GM12878 (cell line): ENCODE data around the gene ZBED1. TPM values are rescaled to one million over a fixed set of nuclear protein-coding genes. Genes with fewer than 3 reads are reported as not detected.
A peak's percentile ranks its signal among the peaks of the same experiment; 100 is the strongest.

Experiments used
- ATAC-seq: fragments of 200-7000 bp; cut with Tn5 transposase; 3 replicates; pipeline ENCODE4 v1.9.1; 2020; ENCODE audit warnings: mild to moderate bottlenecking, moderate library complexity
- Bru-seq: library from RNA; stranded (reverse); fragments of 400-500 nt; gene quantifications from one replicate; lab custom pipeline; 2021; lab: Mats Ljungman, UMichigan
- BruChase-seq, 2 experiments: library from RNA; stranded (reverse); fragments of 400-500 nt; gene quantifications; one replicate each; lab custom pipeline; 2021; lab: Mats Ljungman, UMichigan
- BruUV-seq: library from RNA; stranded (reverse); fragments of 400-500 nt; replicated peaks from 2 replicates; lab custom pipeline; 2021; lab: Mats Ljungman, UMichigan
- CTCF ChIA-PET: fragments of 300-600 bp; sonication (Branson Sonifier 250); formaldehyde crosslinking; extraction: SDS; loops from one replicate; lab custom pipeline; 2021; ENCODE audit warnings: inconsistent platforms; lab: Yijun Ruan, JAX
- POLR2A ChIA-PET: fragments of 350-600 bp; formaldehyde crosslinking; extraction: SDS; loops from one replicate; lab custom pipeline; 2021; ENCODE audit warnings: inconsistent platforms; lab: Charles Lee
- RAD21 ChIA-PET: fragments of 300-600 bp; sonication (Branson Sonifier 250); formaldehyde crosslinking; loops from one replicate; lab custom pipeline; 2023; ENCODE audit warnings: antibody characterized with exemption; ENCODE audit not compliant: unreplicated experiment; lab: Charles Lee
- SMC1A ChIA-PET: fragments of 300-600 bp; sonication (Branson Sonifier 250); formaldehyde crosslinking; loops from one replicate; lab custom pipeline; 2023; ENCODE audit not compliant: unreplicated experiment, uncharacterized antibody; lab: Charles Lee
- DNase-seq: peaks from one replicate; pipeline ENCODE4 v3.0.0-alpha.2; 2011; ENCODE audit warnings: low read depth, low spot score
- FAIRE-seq: peaks from 3 replicates; lab custom pipeline; 2011; peaks lifted over from hg19 to GRCh38; lab: Jason Lieb, UNC
- H2AFZ ChIP-seq: 2 replicates; pipeline ENCODE4 v1.6.0; 2011; ENCODE audit warnings: low read depth, low read length, control low read depth; ENCODE audit not compliant: control insufficient read depth
- H3K27ac ChIP-seq: 2 replicates; pipeline ENCODE4 v1.5.1; 2011; ENCODE audit warnings: control low read depth; ENCODE audit not compliant: control insufficient read depth, insufficient read depth
- H3K27me3 ChIP-seq, 2 experiments: replicated peaks in 1 of 2; 2 replicates each; pipeline versions ENCODE4 v1.6.0 to v1.6.1; 2011; ENCODE audit warnings: low read length in 1 of 2; ENCODE audit not compliant: control insufficient read depth in 2 of 2, insufficient read depth in 2 of 2
- H3K36me3 ChIP-seq, 2 experiments: 2 replicates each; pipeline ENCODE4 v1.5.1; 2011; ENCODE audit warnings: low read length in 1 of 2; ENCODE audit not compliant: control insufficient read depth in 2 of 2, insufficient read depth in 2 of 2
- H3K4me1 ChIP-seq: 2 replicates; pipeline ENCODE4 v1.6.1; 2011; ENCODE audit warnings: mild to moderate bottlenecking, low read length, moderate library complexity, mixed read lengths; ENCODE audit not compliant: control insufficient read depth, insufficient read depth
- H3K4me2 ChIP-seq: 2 replicates; pipeline ENCODE4 v1.6.0; 2011; ENCODE audit warnings: control low read depth; ENCODE audit not compliant: control insufficient read depth, insufficient read depth
- H3K4me3 ChIP-seq: fragments of 200-600 bp; sonication (generic); 2 replicates; pipeline ENCODE4 v1.5.1; 2016
- H3K79me2 ChIP-seq: 2 replicates; pipeline ENCODE4 v1.6.0; 2011; ENCODE audit warnings: low read length; ENCODE audit not compliant: control insufficient read depth, insufficient read depth
- H3K9ac ChIP-seq: 2 replicates; pipeline ENCODE4 v1.8.0; 2011; ENCODE audit warnings: low read length, control low read depth, mixed read lengths; ENCODE audit not compliant: control insufficient read depth, insufficient read depth
- H3K9me3 ChIP-seq: replicated peaks from 3 replicates; pipeline ENCODE4 v1.5.1; 2011; ENCODE audit warnings: mild to moderate bottlenecking, low read length; ENCODE audit not compliant: control insufficient read depth, insufficient read depth
- H4K20me1 ChIP-seq: 2 replicates; pipeline ENCODE4 v1.6.0; 2011; ENCODE audit not compliant: control insufficient read depth, insufficient read depth
- BACH1 ChIP-seq: fragments of 450-650 bp; IDR thresholded peaks from 2 replicates; pipeline ENCODE4 v1.6.1; 2017; ENCODE audit warnings: mild to moderate bottlenecking, borderline replicate concordance
- BHLHE40 ChIP-seq, 2 experiments: fragments of 450-650 bp in 1 of 2; IDR thresholded peaks; 2 replicates each; pipeline ENCODE4 v1.6.1; 2011 to 2017; ENCODE audit warnings: low read depth in 2 of 2, borderline replicate concordance in 1 of 2, improper control_type of control experiment in 1 of 2, low read length in 1 of 2, mild to moderate bottlenecking in 1 of 2
- CBFB ChIP-seq: IDR thresholded peaks from 2 replicates; pipeline ENCODE4 v1.6.1; 2016; ENCODE audit warnings: antibody characterized with exemption, low read depth
- EGR1 ChIP-seq, 2 experiments: IDR thresholded peaks; 1 replicate in 1 of 2; 2 replicates in 1 of 2; pipeline ENCODE4 v1.6.1; 2011 to 2012; ENCODE audit warnings: low read depth in 2 of 2, low read length in 2 of 2, borderline replicate concordance in 1 of 2, mild to moderate bottlenecking in 1 of 2, moderate library complexity in 1 of 2
- IKZF1 ChIP-seq: fragments of 450-650 bp; conservative IDR thresholded peaks from 2 replicates; pipeline ENCODE4 v1.6.1; 2017; ENCODE audit warnings: antibody characterized with exemption, mild to moderate bottlenecking
- KDM1A ChIP-seq: fragments of 200-600 bp; sonication (generic); IDR thresholded peaks from 2 replicates; pipeline ENCODE4 v1.6.1; 2016; ENCODE audit warnings: borderline replicate concordance
- NR2C1 ChIP-seq: fragments of 450-650 bp; IDR thresholded peaks from 2 replicates; pipeline ENCODE4 v1.6.1; 2017; ENCODE audit warnings: antibody characterized with exemption, mild to moderate bottlenecking, moderate library complexity
- NR2C2 ChIP-seq: IDR thresholded peaks from 2 replicates; pipeline ENCODE4 v1.6.1; 2011; ENCODE audit warnings: borderline replicate concordance, low read depth; ENCODE audit not compliant: control insufficient read depth, insufficient read length
- NR2F1 ChIP-seq: fragments of 450-650 bp; conservative IDR thresholded peaks from 2 replicates; pipeline ENCODE4 v1.6.1; 2017; ENCODE audit warnings: mild to moderate bottlenecking
- POLR2A ChIP-seq: IDR thresholded peaks from 2 replicates; pipeline ENCODE4 v1.6.1; 2011; ENCODE audit warnings: low read depth, mild to moderate bottlenecking, low read length
- POLR2AphosphoS2 ChIP-seq: IDR thresholded peaks from 2 replicates; pipeline ENCODE4 v1.6.1; 2011; ENCODE audit warnings: low read depth, mild to moderate bottlenecking, low read length, improper control_type of control experiment, moderate library complexity
- RAD51 ChIP-seq: fragments of 450-650 bp; IDR thresholded peaks from 2 replicates; pipeline ENCODE4 v1.6.1; 2016; ENCODE audit warnings: moderate library complexity, mild to moderate bottlenecking, inconsistent platforms
- RCOR1 ChIP-seq: conservative IDR thresholded peaks from 2 replicates; pipeline ENCODE4 v1.6.1; 2012; ENCODE audit warnings: low read depth, low read length, improper control_type of control experiment
- SMC3 ChIP-seq: IDR thresholded peaks from 2 replicates; pipeline ENCODE4 v1.6.1; 2011; ENCODE audit warnings: low read length, improper control_type of control experiment, borderline replicate concordance
- TAF1 ChIP-seq: IDR thresholded peaks from 2 replicates; pipeline ENCODE4 v1.6.1; 2011; ENCODE audit warnings: mild to moderate bottlenecking, low read depth, low read length, borderline replicate concordance
- TCF12 ChIP-seq: IDR thresholded peaks from 2 replicates; pipeline ENCODE4 v1.6.1; 2011; ENCODE audit warnings: low read depth, mild to moderate bottlenecking, low read length
- YY1 ChIP-seq: IDR thresholded peaks from 2 replicates; pipeline ENCODE4 v1.6.1; 2011; ENCODE audit warnings: low read depth, mild to moderate bottlenecking, low read length
- ZSCAN29 ChIP-seq: fragments of 450-650 bp; IDR thresholded peaks from 2 replicates; pipeline ENCODE4 v1.6.1; 2017; ENCODE audit warnings: mild to moderate bottlenecking, moderate library complexity
- WGBS: methylation state at CpG from one replicate; pipeline ENCODE4 v1.1.6; 2016; ENCODE audit warnings: low lambda C conversion rate; ENCODE audit not compliant: insufficient replicate concordance, insufficient coverage; ENCODE audit errors: missing lambda C conversion rate; 5-methylcytosine and 5-hydroxymethylcytosine counted together
- in situ Hi-C: fragments of 300-500 bp; cut with MboI; formaldehyde crosslinking; loops from 9 replicates; pipeline ENCODE4 v1.14.3; 2018; ENCODE audit warnings: mixed read lengths
- intact Hi-C: fragments of 100-400 bp; cut with micrococcal nuclease; formaldehyde crosslinking; loops from one replicate; pipeline ENCODE4 v1.14.2; 2022; ENCODE audit not compliant: unreplicated experiment
- long read RNA-seq, 2 experiments: library from polyadenylated mRNA; unstranded; transcript quantifications; one replicate each; pipeline ENCODE4 v2.0.0, GENCODE V29; 2019 to 2020
- polyA minus RNA-seq, 3 experiments: library from RNA; depleted of rRNA, polyadenylated mRNA; stranded (reverse); fragments of >200 nt; gene quantifications; 2 replicates each; pipeline ENCODE4 v1.2.3, GENCODE V29; 2011
- polyA plus RNA-seq, 11 experiments: library from polyadenylated mRNA; depleted of rRNA in 4 of 11; unstranded in 6 of 11; stranded (reverse) in 5 of 11; fragments of >200 nt; fragmentation: Nextera tagmentation in 4 of 11; fragmentation: Illumina TruSeq in 1 of 11; extraction: Ambion mirVana in 4 of 11; extraction: Trizol in 1 of 11; gene quantifications; 1 replicate in 1 of 11; 2 replicates in 10 of 11; pipeline versions ENCODE4 v1.2.1 to v1.2.3, GENCODE V29; 2011 to 2016; ENCODE audit warnings: inconsistent platforms in 2 of 11, missing spikeins in 2 of 11, low read depth in 1 of 11
- total RNA-seq, 4 experiments: library from RNA; depleted of rRNA in 3 of 4; stranded (reverse); fragments of >200 nt in 3 of 4; fragmentation: Illumina TruSeq in 1 of 4; extraction: Trizol in 1 of 4; gene quantifications; 2 replicates each; pipeline versions ENCODE4 v1.2.1 to v1.2.3, GENCODE V29; 2013 to 2021

The ZBED1 gene
- total RNA-seq (2013; cell fraction: nucleolus; rRNA removed), result 44.8 and 56.2 TPM in 2 replicates
- total RNA-seq (2014; rRNA removed) (45.6 and 48.9 TPM in 2 replicates), total RNA-seq (2014; rRNA removed; fragmentation: Illumina TruSeq; extraction: Trizol) (33.9 and 40.0 TPM in 2 replicates), total RNA-seq (2021) (73.6 and 75.5 TPM in 2 replicates), polyA plus RNA-seq (2011; rRNA removed) (24.1 and 32.8 TPM in 2 replicates), polyA plus RNA-seq (2014; fragmentation: Illumina TruSeq; extraction: Trizol) (31.7 and 38.6 TPM in 2 replicates), polyA plus RNA-seq (2014; fragmentation: Nextera tagmentation; extraction: Ambion mirVana) (1 to 10 TPM; 1.9 to 4.8 TPM), polyA plus RNA-seq (2014; rRNA removed) (40.9 and 43.1 TPM in 2 replicates), polyA plus RNA-seq (2016; fragmentation: Nextera tagmentation; extraction: Ambion mirVana) (10 to 100 TPM; 47.6 to 48.3 TPM), polyA minus RNA-seq (2011; rRNA and poly(A)+ RNA removed) (36.8 and 71.4 TPM in 2 replicates), Bru-seq, nascent RNA (percentile 93 among the genes with signal in this experiment), BruChase-seq, experiment 1, labeled RNA remaining after a 6-hour chase (percentile 98 among the genes with signal in this experiment), BruChase-seq, experiment 2, labeled RNA remaining after a 2-hour chase (percentile 99 among the genes with signal in this experiment)
- 11.5 TPM for polyA plus RNA-seq (2011; ENCODE audit: low read depth)
- 48.5 and 59.8 TPM in 2 replicates for polyA plus RNA-seq (2011; cell fraction: cytosol; rRNA removed)
- 14.8 and 27.3 TPM in 2 replicates for polyA plus RNA-seq (2011; cell fraction: nucleus; rRNA removed)
- 24.7 and 27.0 TPM in 2 replicates for polyA plus RNA-seq (2012)
- 37.2 and 39.3 TPM in 2 replicates for polyA minus RNA-seq (2011; cell fraction: cytosol; rRNA and poly(A)+ RNA removed)
- polyA minus RNA-seq (2011; cell fraction: nucleus; rRNA and poly(A)+ RNA removed), result 9.6 and 22.6 TPM in 2 replicates
- long read RNA-seq, experiment 1, full-length matches to known transcripts, result 13 of 23 reads
- long read RNA-seq, experiment 1, partial matches to known transcripts, result 0 of 23 reads
- long read RNA-seq, experiment 1, other reads (novel, unspliced or antisense), result 10 of 23 reads
- long read RNA-seq, experiment 2, full-length matches to known transcripts, result 6 of 27 reads
- long read RNA-seq, experiment 2, partial matches to known transcripts, result 0 of 27 reads
- long read RNA-seq, experiment 2, other reads (novel, unspliced or antisense), result 21 of 27 reads

- ChIA-PET POLR2A (no interaction called here), CTCF (no interaction called here), SMC1A (no interaction called here), RAD21 (no interaction called here)
- H3K4me3 ChIP-seq, result peak within 1 kb of the TSS; percentile 90
- FAIRE-seq, result no peak
- peaks cover 3% of the 10 kb centered on the region; the same call in 1 of the 3 replicates for H3K9me3 ChIP-seq
- peak within 1 kb of the TSS; percentile 17; the same call in 1 of the 2 replicates for H2AFZ ChIP-seq
- intact Hi-C loops (no loop called here), in situ Hi-C loops (loop anchor here (10.0 to 25.0 kb wide), 2 partner anchors 846 to 1039 kb away; partner anchors contain the start of gene ASMTL)
- H3K4me1 ChIP-seq, result peaks cover 22% of the 10 kb centered on the region
- H4K20me1 ChIP-seq, result no peaks in the 10 kb centered on the region
- 20% methylated on average over 6 of the region's 57 CpGs for WGBS
- H3K79me2 ChIP-seq, result peaks cover 41% of the 10 kb centered on the region
- peak; percentile 77 for ATAC-seq
- DNase-seq, result no peak
- no TSS peak for BruUV-seq
- peak within 1 kb of the TSS; percentile 86 for H3K4me2 ChIP-seq
- H3K27me3 ChIP-seq, result no peaks in the 10 kb centered on the region
- H3K9ac ChIP-seq, result peak within 1 kb of the TSS; percentile 94
- H3K27ac ChIP-seq, result peak within 1 kb of the TSS; percentile 88
- no peak for TF ChIP-seq SMC3
- peak; percentile 10; the same call in 1 of the 2 replicates for TF ChIP-seq BACH1
- TF ChIP-seq EGR1 (IDR thresholded peaks at IDR 0.05; ENCODE audit: borderline replicate concordance in 1 of 2, low read depth in 2 of 2, low read length in 2 of 2), result peak in 1 of 2 experiments; percentile 35; a peak in 1 of 3 replicates
- peak; percentile 40; the same call in 1 of the 2 replicates for TF ChIP-seq POLR2AphosphoS2
- TF ChIP-seq KDM1A, result no peak
- TF ChIP-seq NR2C2, result no peak
- peak; percentile 92 for TF ChIP-seq YY1
- TF ChIP-seq TCF12, result 0 out of 2 replicates have a peak, but pooled peaks have one; percentile 23
- peak; percentile 75 for TF ChIP-seq NR2F1
- 0 out of 2 replicates have a peak, but pooled peaks have one; percentile 28 for TF ChIP-seq NR2C1
- TF ChIP-seq CBFB, result no peak
- TF ChIP-seq BHLHE40 (IDR thresholded peaks at IDR 0.05; ENCODE audit: borderline replicate concordance in 1 of 2, low read depth in 2 of 2, low read length in 1 of 2), result peak in 1 of 2 experiments; percentile 46; a peak in 2 of 4 replicates
- no peak for TF ChIP-seq RCOR1
- peak; percentile 28; the same call in 1 of the 2 replicates for TF ChIP-seq IKZF1
- TF ChIP-seq RAD51, result no peak
- TF ChIP-seq TAF1, result peak; percentile 61; the same call in 1 of the 2 replicates
- TF ChIP-seq POLR2A, result peak; percentile 88
- 0 out of 2 replicates have a peak, but pooled peaks have one; percentile 40 for TF ChIP-seq ZSCAN29
- H3K36me3 ChIP-seq, result peaks cover 0 to 6% of the 10 kb centered on the region in 2 experiments; a peak in 1 of 4 replicates
Observed at GRCh38 chrX:2500803-2501558, at the start of gene ZBED1, which contains the start of gene DHRSX. Gene ZBED1, minus strand, starts transcription at chrX:2500976. Its CDS starts 10,257 bp downstream, at chrX:2490719. Gene DHRSX, minus strand, starts transcription at chrX:2500976. Its CDS starts 51 bp downstream, at chrX:2500925.
